GM18858 (cell line): ENCODE results near the gene TSEN15.

ENCODE experiments used
- ATAC-seq: cut with Tn5 transposase; IDR thresholded peaks from one replicate; pipeline ENCODE4 v1.9.1; 2021; ENCODE audit not compliant: unreplicated experiment

The TSEN15 gene

DNA sequence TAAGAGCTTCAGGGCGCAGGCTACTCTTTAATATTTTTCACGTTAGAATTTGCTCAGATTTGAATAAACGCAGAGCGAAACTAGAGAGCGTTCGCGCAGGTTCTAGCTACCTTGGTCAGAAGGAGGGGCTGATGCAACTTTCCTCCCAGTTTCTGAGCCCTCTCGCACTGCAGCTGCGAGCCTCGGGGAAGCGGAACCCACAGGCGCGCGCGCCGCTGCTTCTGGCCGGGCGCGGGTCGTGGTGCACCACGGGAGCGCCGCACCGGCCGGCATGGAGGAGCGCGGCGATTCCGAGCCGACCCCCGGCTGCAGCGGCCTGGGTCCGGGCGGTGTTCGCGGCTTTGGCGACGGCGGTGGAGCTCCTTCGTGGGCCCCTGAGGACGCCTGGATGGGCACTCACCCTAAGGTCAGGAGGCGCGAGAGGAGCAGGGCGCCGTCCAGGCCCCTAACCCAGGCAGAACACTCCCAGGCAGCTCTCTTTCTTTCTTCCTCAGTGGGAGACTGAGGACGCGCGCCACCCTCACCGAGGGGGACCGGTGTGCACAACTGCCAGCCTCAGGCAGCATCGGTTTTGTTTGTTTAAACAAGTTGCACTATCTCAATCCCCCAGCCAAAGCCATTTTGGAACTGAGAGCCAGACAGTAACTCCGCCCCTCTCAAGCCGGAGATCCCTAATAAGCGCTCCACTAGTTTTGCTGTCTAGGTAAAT is at the start of gene TSEN15:
Gene TSEN15, plus strand, starts transcription at position 246 of the 709 bp plus-strand sequence. Its CDS starts 26 bp downstream, at position 272.
- ATAC-seq, result peak; percentile 94

DNA sequence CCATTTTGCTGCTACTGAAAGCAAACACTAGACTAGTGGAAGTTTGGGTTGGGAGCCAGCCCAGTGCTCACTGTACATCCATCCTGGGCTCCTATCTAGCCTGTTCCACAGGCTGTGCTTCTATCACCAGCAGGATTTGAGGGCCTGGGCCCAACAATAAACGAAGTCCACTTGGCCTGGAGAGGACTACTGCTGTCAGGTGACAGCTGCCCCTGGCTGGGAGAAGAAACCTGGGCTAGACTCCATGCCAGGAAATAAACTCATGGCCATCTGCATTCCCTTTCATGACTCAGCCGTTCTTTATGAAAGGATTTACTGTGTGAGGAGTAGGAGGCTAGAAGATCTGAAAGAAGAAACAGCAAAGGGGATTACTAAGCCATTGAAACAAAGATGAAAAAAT is 49.5 kb upstream of the TSEN15 start:
- ATAC-seq, result no peak

GRCh38 chr1:184004935-184005334 is 46.6 kb upstream of the TSEN15 start:
- no peak for ATAC-seq

GRCh38 chr1:184005506-184005905 is 46.0 kb upstream of the TSEN15 start:
- ATAC-seq, result no peak

DNA sequence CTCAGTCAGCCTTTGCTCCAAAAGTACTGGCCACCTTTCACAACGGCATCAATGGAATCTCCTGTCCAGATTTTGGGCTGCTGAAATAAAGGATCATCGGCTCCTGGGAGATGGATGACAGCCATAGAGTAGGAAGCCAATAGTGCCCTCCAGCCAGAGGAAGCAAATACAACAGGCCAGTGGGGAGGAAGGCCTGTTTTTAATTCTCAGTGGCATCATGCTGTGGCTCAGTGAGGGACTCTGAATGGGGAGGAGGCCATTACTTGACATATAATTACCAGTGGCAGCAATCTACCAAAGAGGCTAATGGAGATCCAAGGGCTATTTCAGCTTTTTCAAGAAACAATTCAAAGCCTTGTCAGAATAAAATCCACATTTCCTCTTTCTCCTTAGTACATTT is 40.7 kb upstream of the TSEN15 start:
- ATAC-seq, result no peak

- ATAC-seq, result no peak
These were observed 39.3 kb upstream of the TSEN15 start for GRCh38 chr1:184012187-184012586.

DNA sequence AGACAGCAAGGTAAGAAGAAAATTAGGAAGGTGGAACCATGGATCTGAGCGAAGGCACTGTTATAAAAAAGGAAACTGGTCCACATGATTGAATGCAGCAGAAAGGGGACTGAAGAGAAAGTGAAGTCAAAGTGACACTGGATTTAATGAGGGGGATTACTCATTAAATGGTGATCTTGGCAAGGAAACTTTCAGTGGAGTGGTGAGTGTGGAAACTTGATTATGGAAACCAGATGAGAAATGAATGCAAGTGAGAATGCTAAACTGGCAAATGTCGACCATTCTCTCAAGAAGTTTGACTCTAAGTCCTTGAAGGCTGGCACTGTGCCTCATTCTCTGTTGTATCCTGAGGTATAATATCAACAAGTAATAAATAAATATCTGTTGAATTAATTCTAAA is 37.3 kb upstream of the TSEN15 start:
- no peak for ATAC-seq

DNA sequence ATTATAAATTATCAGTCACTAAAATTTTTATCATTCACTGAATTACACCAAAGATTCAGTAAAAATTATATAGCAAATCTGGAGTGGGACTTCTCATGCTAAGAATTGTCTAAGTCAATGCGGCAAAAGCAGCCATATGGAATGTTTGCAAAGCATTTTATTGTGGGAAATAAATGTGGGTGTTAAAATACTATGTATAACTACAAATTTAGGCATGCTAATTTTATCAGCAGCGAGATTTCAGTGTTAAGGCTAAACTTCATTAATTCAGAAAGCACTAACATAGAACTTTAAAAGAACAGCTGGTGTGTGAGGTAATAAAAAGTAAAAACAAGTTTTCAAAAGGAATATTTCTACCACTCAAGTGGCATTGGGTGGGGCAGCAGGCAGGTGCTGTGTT is 35.4 kb upstream of the TSEN15 start:
- ATAC-seq, result no peak

- ATAC-seq, result no peak
These were observed 34.2 kb upstream of the TSEN15 start for GRCh38 chr1:184017306-184017705.

GRCh38 chr1:184018622-184019021 is 32.9 kb upstream of the TSEN15 start:
- no peak for ATAC-seq

DNA sequence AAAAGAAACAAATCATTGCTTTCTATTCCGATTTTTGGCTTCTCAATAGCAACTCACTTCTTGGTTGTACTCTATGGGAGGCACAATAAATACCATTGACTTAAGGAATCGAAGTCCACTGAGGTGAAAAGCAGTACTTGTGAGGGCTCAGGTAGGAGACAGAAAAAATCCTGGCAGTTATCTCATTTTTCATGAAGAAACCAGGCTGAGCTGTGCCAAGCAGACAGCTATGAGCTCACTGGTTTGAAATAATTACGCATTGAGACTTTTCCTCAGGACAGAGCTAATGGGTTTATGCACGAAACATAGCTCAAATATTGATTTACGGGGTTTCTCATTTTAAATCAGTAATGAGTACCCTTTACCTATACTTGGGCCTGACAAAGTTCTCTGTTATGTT is 32.5 kb upstream of the TSEN15 start:
- no peak for ATAC-seq

GRCh38 chr1:184019506-184019905 is 32.0 kb upstream of the TSEN15 start:
- no peak for ATAC-seq

DNA sequence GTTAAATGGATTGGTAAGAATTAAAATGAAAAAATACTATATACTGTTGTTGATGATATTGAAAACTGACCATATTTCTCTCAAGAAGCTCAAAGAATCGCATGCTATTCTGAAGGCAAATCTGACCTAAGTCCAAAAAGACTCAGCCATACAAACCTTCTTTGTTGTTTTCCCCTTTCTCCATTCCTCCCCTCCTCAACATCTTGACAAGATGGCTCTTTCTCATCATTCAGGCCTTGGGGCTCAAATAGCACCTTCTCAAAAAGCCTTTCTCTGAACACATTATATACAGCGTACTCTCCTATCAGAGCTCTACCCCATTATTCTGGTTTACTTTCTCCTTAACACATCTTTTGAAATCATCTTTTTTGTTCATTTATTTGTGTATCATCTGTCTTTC is 31.2 kb upstream of the TSEN15 start:
- no peak for ATAC-seq

DNA sequence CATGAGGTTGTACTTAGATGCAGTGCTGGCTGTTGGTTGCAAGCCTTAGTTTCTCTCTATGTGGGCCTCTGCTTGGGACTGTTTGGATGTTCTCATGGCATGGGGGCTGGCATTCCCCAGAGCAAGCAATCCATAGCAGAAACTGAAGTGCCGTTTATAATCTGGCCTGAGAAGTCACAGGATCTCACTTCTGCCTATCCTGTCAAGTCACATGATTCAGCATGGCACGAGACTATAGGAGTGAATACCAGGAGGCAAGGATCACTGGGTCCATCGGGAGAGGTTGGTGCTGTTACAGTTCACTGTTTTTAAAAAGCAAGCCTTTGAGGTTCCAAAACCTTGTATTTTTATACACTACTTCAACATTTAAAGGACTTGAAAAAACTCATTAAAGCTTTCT is 30.7 kb upstream of the TSEN15 start:
- no peak for ATAC-seq

DNA sequence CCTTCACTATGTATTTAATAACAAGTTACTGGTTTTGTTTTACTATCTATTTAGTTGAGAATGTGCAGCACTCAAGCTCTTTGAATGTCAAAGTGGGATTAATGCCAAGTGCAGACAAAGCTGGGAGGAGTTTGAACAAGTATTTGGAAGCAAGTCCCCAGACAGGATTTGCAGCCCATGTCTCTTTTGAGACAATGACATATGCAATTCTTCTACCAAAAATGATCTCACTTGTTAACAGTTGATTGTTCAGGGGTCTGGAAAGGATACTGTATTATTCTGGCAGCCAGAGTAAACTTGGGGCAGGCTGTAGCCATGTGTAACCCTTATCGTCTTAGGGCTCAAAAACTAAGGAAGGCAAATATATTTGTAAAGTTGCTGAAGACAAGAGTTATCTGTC is 29.8 kb upstream of the TSEN15 start:
- ATAC-seq, result no peak

- no peak for ATAC-seq
These were observed 28.9 kb upstream of the TSEN15 start for GRCh38 chr1:184022668-184023067.

GRCh38 chr1:184023171-184023570 is 28.4 kb upstream of the TSEN15 start:
- ATAC-seq, result no peak

DNA sequence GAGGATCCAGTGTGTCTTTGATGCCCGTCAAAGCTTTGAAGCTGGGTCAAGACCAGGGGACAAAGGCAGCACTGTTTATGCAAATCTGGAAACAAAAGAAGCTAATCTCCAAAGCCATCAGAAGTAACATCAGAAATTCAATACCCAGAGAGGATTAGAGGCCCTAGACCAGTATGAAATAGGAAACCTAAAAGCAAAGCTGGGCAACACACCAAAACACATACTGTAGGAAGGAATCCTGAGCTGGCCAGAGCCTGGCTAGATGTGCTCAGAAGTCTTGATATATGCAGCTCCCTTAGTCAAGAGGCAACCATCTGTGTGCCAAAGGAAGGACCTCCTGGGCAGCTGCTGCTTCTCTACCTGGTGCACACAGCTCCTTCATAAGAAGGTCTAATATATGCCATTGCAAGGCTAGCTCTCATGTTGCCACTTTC is 26.3 kb upstream of the TSEN15 start:
- ATAC-seq, result no peak

- ATAC-seq, result no peak
These were observed 23.5 kb upstream of the TSEN15 start for GRCh38 chr1:184027826-184028695.

DNA sequence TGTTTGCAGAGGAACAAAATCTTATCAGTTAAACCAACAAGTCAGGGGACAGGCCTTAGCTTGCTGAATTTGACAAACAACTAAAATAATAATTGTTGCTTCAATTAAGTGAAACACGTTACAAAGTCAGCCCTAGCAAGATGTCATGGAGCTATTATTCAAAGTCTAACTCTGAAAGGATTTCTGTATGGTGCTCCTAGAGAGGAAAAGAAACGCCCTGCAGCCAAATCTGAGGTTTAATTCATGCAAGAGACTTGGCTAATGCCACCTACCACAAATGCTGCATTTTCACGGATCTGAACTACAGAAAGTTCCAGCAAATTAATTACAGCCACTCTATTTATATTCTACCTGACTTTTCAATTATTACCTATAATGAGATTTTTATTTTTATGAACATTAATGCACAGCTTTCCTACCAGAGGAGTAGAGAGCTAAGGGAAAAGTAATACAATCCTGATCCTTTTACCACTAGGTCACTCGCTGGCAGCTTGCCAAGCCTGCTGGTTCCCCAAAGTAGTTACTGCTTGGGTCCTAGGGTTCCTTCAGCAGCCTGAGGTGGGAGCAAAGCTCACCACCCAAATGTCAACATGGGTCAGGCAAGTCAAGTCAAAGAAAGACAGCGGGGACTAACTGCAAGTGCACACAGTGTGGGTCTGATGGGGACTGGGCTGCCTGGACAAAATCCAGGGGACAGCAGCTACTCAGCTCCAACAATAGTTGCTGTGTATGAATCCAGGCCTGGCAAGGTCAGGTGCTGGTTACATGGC is 22.5 kb upstream of the TSEN15 start:
- no peak for ATAC-seq

DNA sequence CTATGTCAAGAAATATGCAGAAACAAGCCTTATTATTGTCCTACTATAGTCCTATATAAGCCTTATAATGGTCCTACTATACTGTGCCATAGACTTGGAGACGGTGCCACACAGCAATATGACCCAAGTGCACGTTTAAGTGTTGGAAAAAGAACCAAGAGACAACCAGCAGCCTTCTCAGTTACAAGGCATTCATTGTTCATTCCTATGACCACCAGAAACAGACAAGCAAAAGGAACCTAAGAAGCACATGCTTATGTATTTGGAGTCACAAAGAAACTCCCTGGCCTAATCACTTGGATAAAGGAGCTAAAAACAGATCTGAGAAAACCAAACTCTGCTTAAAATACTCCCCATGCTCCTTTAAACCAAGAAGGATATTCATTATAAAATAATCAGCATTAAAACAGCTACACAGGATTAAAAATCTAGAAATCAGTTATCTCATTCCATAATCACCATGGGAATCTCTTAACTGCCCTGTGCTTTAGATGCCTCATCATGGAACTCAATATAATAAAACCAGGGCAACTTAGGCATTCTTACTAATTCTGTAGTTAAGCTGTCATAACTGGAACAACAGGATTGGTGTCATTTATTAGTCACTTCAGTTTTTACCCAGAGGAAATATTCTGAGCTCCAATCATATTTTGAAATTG is 21.0 kb upstream of the TSEN15 start:
- ATAC-seq, result no peak
